ENCODE measurements around the gene IGF1R. TPM values are rescaled to one million over a fixed set of nuclear protein-coding genes. Genes with fewer than 3 reads are reported as not detected.
A peak's percentile ranks its signal among the peaks of the same experiment; 100 is the strongest.

The IGF1R gene
- total RNA-seq, 1 donor from 2014 or later: 31.9 TPM

DNA sequence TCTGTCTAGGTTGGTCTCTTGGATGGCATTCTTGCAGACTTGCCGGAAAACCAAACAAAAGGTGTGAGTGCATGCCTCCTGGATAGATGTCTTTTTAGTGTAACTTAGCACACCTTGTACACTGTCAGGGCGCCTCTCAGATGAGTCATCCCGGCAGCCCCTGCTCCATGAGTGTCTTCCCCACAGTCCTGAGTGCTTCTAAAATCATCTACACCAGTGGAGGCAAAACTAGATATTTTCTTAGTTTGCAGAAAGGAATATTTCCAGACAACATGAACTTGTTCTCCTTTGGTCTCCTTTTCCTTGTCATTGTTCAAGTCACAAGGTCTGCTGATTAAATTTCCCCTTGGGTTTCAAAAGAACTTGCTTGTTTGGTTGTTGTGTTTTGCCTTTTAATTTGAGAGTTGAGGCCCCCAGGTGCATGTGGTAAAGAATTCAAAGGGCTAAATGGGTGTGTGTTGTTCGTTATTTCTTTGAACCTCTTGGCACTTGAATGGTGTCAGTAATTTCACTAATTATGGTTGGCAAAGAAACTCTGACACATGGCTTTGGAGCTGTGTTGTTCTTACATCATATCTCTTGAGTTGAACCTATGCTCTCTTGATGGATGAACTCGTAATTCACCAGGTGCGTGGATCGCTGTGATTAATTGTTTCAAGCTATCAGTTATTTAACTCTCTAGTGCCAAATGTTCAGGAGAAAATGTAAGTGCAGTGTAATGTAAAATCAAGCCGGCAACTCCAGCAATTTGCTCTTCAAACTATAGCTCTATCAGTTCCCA lies 98.2 kb downstream of the IGF1R start:
- no peak for DNase-seq

DNA sequence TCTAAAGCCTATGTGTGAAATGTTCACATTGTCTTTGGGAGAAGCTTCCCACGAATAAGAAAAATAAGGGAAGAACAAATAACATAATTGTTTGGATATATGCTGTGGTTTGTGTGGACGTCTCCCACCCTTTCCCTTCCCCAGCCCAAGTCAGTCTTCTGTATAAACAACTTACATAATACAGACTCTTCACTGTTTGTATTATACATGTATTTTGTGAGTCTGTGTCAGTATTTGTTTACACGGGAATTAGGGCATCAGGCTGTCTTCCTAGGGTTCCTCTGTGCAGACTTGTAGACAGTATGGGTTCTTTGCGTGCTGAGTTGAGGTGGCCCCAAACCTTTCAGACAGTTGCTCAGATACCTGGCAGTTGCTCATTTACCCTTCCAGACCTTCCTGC lies 103.4 kb downstream of the IGF1R start:
- DNase-seq: no peak

DNA sequence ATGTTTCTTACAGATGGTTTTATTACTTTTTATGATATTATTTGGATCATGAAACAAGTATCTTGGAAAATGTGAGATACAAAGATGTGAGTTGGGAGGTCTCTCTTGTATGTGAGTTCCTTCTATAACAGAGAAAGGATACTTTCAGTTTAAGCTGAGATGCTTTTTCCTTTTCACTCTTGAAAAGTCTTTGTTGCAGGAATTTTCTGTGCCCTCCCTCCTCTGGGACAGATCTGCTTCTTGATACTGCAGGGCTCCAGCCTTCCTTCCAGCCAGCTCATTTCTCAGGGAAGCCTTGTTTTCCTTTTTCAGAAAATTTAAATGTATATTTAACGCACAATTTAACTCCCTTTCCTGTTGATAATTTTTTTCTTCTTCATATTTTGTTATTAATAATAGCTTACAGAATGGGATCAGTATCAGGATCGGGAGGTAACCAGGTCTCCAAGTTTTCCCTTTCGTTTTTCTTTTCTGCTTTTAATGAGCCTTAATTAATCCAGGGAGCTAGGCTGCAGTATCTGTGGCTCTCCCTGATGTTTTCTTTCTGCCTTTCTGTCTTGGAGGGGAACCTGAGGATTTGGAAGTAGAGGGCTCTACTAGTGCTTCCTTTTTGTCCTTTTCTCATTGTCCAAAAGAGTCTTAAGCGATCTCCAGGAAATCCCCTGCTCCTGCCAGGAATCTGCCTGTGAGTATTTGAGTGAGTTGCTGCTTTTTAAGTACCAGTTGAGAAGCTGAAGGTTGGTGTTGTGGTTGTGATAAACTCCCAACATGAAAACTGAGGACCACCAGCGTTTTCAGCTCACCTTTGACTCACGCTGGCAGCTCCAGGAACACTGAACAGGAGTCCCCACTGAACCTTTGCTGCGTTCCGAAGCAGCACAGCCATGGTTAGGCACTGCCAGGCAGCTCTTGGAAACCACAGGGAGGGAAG lies 105.7 kb downstream of the IGF1R start:
- no peak for DNase-seq

DNA sequence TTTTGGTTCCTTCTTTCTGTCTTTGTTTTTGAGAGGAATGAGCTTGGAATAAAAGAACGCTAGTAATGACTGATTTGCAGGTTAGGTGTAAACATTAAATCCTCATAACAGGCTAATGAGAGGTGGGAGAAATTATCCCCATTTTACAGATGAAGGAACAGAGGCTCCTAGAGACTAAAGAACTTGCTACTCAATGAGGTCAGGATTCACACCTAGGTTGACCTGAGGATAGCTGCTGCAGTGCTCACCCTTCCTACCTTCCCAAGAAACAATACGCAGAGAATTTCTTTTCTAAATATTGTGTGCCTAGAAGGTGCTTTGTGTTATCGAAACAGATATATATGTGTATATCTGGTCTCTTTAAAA lies 106.3 kb downstream of the IGF1R start:
- no peak for DNase-seq

- no peak for DNase-seq
These were observed 106.8 kb downstream of the IGF1R start for GRCh38 chr15:98755138-98755537.

GRCh38 chr15:98755781-98756180 lies 107.4 kb downstream of the IGF1R start:
- no peak for DNase-seq

DNA sequence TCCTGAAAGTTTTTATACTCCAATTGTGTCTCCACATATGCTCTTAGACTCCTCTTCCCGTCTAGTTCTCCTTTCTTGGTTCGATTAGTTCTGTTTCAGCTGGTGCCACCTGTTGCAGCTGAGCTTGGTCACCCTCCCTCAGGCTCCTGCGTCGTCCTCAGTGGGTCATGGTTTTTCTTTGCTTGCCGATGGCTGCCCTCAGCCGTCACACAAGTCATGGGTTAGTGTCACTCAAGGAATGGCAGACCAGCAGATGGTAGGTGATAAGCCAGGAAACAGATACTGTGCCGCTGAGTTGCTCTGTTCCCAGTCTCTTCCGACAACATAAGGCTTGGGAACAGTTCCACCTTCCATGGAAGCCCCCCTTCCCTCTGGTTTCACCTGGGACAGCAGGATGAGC lies 109.9 kb downstream of the IGF1R start:
- DNase-seq: no peak

DNA sequence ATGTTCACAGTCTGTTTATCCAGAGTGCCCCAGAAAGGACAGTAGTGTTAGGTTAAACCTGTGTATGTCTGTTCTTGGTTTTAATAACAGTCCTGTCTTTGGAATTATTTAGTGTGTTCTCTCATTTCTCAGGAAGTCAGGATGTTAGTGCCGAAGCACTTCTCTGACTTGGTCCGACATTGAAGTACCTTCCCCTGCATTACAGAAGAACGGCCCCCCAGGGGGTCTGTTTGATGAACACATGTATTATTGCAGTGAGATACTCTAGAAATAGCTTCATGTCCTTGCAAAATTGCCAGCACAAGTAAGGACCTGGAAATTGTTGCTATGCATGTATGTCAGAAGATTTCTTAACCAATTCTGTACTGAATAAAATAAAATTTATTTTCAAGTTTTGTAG lies 110.9 kb downstream of the IGF1R start:
- no peak for DNase-seq

GRCh38 chr15:98760112-98760826 lies 111.9 kb downstream of the IGF1R start:
- no peak for DNase-seq

DNA sequence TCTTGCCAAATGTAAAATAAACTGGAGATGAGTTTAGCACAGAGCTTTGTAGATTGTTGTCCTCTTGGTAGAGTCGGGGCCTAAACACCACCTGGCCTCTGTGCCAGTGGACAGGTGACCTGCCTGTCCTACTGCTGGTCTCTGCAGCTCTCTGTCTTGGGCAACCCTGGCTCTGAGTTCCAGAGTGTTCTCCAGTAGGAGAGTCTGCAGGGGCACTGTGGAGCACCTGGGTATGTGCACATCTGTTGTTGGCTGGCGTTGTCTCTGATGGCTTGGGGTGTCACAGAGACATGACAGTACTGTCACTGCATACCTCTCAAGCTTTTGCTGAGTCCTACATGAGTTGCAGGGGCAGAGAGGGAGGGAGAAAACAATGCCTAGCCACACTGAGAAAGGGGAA lies 112.6 kb downstream of the IGF1R start:
- DNase-seq: no peak

DNA sequence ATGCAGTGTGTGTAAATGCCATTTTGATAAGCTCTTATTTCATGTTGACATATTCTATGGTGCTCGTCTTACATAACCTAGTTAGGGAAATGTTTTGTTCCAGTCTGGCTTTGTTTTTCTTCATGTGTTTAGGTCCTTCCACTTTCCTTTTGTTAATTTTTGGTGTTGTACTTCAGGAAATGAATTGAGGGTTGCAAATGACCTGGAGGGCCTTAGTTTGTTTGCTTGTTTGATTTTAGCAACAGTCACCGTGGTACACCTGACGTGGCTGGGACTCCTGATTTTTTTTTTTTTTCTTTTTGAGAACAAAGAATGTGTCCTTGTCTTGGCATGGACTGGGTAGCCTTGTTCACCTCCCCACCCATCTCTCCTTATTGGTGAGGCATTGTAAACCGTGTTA lies 114.8 kb downstream of the IGF1R start:
- DNase-seq: no peak

- no peak for DNase-seq
These were observed 116.0 kb downstream of the IGF1R start for GRCh38 chr15:98764291-98764690.

- no peak for DNase-seq
These were observed 117.3 kb downstream of the IGF1R start for GRCh38 chr15:98765610-98766009.

DNA sequence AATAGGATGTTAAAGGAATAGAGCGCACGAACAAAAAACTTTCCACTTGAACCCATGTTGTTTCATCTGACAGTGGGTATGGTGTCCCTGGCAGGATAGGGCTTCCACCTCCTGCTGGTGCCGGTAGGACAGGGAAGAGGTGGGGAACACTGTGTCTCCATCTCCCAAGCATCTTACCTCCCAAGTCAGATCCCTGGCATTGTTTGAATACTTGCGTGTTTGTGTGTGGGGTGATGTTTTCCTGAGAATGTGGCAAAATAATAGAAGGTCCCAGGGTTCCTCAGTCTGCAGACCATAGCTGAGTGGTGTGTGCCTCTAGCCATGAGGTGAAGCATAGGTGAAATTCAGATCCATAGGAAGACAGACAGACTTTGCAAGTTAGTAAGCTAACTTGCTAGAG lies 119.4 kb downstream of the IGF1R start:
- DNase-seq: no peak

- DNase-seq: no peak
These were observed 121.5 kb downstream of the IGF1R start for GRCh38 chr15:98769867-98770266.

- no peak for DNase-seq
These were observed 122.6 kb downstream of the IGF1R start for GRCh38 chr15:98770984-98771383.

DNA sequence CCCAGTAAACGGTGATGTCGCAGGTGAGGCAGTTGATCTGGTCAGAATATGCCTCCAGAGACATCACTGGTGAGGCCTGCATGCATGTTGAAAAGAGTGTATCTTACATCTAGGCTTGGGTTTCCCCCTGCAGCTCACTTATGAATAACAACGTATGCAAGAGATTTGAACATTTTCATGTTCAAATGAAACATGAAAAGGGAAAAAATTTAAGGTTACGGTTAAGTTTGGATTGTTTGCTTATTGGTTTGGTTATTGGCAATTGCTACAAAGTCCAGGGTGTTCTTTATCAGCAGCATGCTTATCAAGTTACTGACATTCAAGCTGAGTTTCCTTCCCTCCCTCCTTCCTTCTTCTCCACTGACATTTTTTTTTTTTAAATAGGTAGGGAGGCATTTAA lies 123.2 kb downstream of the IGF1R start:
- no peak for DNase-seq

DNA sequence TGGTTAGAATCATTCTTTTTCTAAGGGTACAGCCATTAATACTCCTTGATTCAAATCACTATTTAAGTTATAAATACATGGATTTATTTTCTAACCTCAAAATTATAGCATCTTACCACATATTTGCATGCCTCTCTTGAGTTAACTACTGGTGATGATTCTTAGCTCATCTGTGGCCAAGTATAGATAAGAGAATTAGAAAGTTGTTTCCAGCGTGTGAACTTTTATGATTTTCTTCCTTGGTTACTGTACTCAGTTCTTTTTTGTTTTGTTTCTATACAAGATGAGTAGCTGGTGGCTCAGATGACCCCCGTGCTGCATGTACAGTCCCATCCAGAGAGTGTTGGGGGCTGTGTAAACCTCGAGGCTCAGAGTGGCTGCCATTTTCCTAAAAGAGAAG lies 124.6 kb downstream of the IGF1R start:
- no peak for DNase-seq

GRCh38 chr15:98773616-98774015 lies 125.3 kb downstream of the IGF1R start:
- no peak for DNase-seq

DNA sequence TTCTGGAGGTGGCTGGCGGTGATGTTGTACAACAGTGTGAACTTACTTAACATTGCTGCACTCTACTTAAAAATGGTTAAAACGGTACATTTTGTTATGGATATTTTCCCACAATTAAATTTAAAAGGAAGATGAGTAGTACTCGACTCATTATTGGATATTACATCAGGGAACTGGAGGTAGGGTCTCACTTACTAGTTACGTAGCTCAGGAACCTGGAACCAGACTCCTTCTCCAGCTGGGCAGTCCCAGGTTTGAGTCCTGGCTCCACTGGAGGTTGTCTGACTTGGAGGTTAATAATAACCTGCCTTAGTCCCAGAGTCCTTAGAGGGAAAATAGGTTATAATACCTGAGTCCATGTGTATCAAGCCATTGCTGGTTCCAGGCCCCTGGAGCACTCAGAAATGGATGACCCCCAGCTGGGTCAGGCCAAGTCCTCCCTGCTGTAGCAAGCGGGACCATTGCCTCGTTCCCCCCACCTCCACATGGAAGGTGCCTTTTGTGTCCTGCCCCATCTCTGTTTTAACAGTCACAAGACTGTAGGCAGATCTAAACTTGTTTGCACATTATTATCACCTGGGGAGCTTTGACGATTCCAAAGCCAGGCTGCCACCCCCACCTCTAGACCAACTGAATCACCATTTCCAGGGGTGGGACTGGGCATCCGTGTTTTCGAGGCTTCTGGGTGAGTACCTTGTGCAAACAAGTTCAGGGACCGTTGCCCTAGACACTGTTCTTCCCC lies 126.6 kb downstream of the IGF1R start:
- no peak for DNase-seq

DNA sequence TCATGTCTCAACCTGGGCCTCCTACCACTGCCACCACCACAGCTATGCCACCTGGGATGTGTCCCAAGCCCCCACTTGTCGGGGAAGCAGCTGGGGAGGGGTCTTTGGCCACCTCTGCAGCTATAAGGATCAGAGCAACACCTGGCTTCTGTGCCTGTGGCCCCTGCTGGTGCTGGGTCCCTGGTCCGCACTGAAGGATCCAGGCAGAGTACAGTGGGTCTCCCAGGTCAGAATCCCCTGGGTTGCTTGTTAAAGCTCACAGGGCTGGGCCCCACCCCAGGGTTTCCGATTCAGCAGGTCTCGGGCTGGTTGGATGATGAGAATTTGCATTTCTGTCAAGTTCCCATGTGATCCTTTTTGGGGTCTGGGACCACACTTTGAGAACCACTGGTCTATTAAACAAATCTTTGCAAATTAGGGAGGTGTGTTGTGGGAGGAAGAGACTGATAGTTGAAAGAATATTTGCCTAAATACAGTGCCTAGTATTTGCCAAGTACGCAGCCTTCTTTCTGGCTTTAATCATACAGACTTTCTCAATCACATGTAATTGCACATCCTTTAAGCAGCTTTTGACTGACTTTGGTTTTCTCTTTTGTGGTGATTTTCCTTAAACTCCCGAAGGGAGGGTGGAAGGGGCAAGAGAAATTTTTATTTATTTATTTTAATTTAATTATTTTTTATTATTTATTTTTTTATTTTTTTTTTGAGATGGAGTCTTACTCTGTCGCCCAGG lies 127.3 kb downstream of the IGF1R start:
- DNase-seq: peak; percentile 21

Data from skin of body (tissue), 2 donors.